ENCODE data around the gene CEACAM20. TPM values are rescaled to one million over a fixed set of nuclear protein-coding genes. Genes with fewer than 3 reads are reported as not detected.

CEACAM20 gene
- total RNA-seq, 1 donor from 2014 or later = not detected

- Histone ChIP-seq H3K4me1 (no peaks in the 10 kb centered on the region), H3K27me3 (no peaks in the 10 kb centered on the region)
- intact Hi-C loops (cut with DNase I) = no loop called here
Measured at GRCh38 chr19:44549507-44549906, 20.0 kb upstream of the CEACAM20 start.

GRCh38 chr19:44548736-44549135 lies 19.3 kb upstream of the CEACAM20 start:
- Histone ChIP-seq H3K9me3 (no peaks in the 10 kb centered on the region), H3K27ac (no peak overlapping the region), H3K4me1 (no peaks in the 10 kb centered on the region), H3K4me3 (no peak overlapping the region), H3K36me3 (no peaks in the 10 kb centered on the region), H3K27me3 (no peaks in the 10 kb centered on the region)
- intact Hi-C loops (cut with DNase I) = no loop called here
- TF ChIP-seq POLR2AphosphoS5 (IDR thresholded peaks at IDR 0.05; ENCODE audit: insufficient read depth in 1 of 2, low read depth in 1 of 2) (no peak), POLR2A (IDR thresholded peaks at IDR 0.05) (no peak), CTCF (IDR thresholded peaks at IDR 0.05) (no peak)
- no peak for DNase-seq (ENCODE audit: extremely low spot score in 2 of 2)

More at GRCh38 chr19:44549507-44549906, 20.0 kb upstream of the CEACAM20 start:
- H3K4me3 ChIP-seq = no peak overlapping the region
- no peaks in the 10 kb centered on the region for H3K36me3 ChIP-seq
- TF ChIP-seq CTCF (IDR thresholded peaks at IDR 0.05) (no peak), POLR2A (IDR thresholded peaks at IDR 0.05) (no peak), POLR2AphosphoS5 (IDR thresholded peaks at IDR 0.05; ENCODE audit: insufficient read depth in 1 of 2, low read depth in 1 of 2) (no peak)
- H3K9me3 ChIP-seq = no peaks in the 10 kb centered on the region
- no peak overlapping the region for H3K27ac ChIP-seq
- DNase-seq (ENCODE audit: extremely low spot score in 2 of 2) = no peak

GRCh38 chr19:44544031-44544430 lies 14.6 kb upstream of the CEACAM20 start:
- H3K4me3 ChIP-seq = no peak overlapping the region
- no peak for DNase-seq (ENCODE audit: extremely low spot score in 2 of 2)
- H3K9me3 ChIP-seq = no peaks in the 10 kb centered on the region
- no peak for TF ChIP-seq CTCF (IDR thresholded peaks at IDR 0.05)
- no peak for TF ChIP-seq POLR2A (IDR thresholded peaks at IDR 0.05)
- no peak for TF ChIP-seq POLR2AphosphoS5 (IDR thresholded peaks at IDR 0.05; ENCODE audit: insufficient read depth in 1 of 2, low read depth in 1 of 2)
- H3K27me3 ChIP-seq = no peaks in the 10 kb centered on the region
- H3K4me1 ChIP-seq = no peaks in the 10 kb centered on the region
- H3K27ac ChIP-seq = no peak overlapping the region
- intact Hi-C loops (cut with DNase I) = no loop called here
- H3K36me3 ChIP-seq = no peaks in the 10 kb centered on the region

- Histone ChIP-seq H3K27me3 (no peaks in the 10 kb centered on the region), H3K4me1 (no peaks in the 10 kb centered on the region), H3K27ac (no peak overlapping the region), H3K9me3 (no peaks in the 10 kb centered on the region), H3K36me3 (no peaks in the 10 kb centered on the region), H3K4me3 (no peak overlapping the region)
- DNase-seq (ENCODE audit: extremely low spot score in 2 of 2) = no peak
- intact Hi-C loops (cut with DNase I) = no loop called here
- TF ChIP-seq POLR2A (IDR thresholded peaks at IDR 0.05) (no peak), POLR2AphosphoS5 (IDR thresholded peaks at IDR 0.05; ENCODE audit: insufficient read depth in 1 of 2, low read depth in 1 of 2) (no peak), CTCF (IDR thresholded peaks at IDR 0.05) (no peak)
Measured at GRCh38 chr19:44542671-44543070, 13.2 kb upstream of the CEACAM20 start.

- Histone ChIP-seq H3K9me3 (no peaks in the 10 kb centered on the region), H3K36me3 (no peaks in the 10 kb centered on the region), H3K27ac (no peak overlapping the region), H3K27me3 (no peaks in the 10 kb centered on the region), H3K4me3 (no peak overlapping the region), H3K4me1 (no peaks in the 10 kb centered on the region)
- intact Hi-C loops (cut with DNase I) = no loop called here
- TF ChIP-seq CTCF (IDR thresholded peaks at IDR 0.05) (no peak), POLR2AphosphoS5 (IDR thresholded peaks at IDR 0.05; ENCODE audit: insufficient read depth in 1 of 2, low read depth in 1 of 2) (no peak), POLR2A (IDR thresholded peaks at IDR 0.05) (no peak)
- no peak for DNase-seq (ENCODE audit: extremely low spot score in 2 of 2)
Measured at GRCh38 chr19:44540736-44541135, 11.3 kb upstream of the CEACAM20 start.

Measured in vagina (tissue), 2 donors.